ENCODE data around the gene MRPL28. TPM values are rescaled to one million over a fixed set of nuclear protein-coding genes. Genes with fewer than 3 reads are reported as not detected.

MRPL28 gene
- polyA plus RNA-seq, 1 of the 3 experiments (the other 2 are of a cell fraction): 320 TPM

- no peak for TF ChIP-seq REST (IDR thresholded peaks at IDR 0.05; ENCODE audit: low read depth, low read length)
Observed at GRCh38 chr16:354291-354881, 16.0 kb downstream of the MRPL28 start (continued).

GRCh38 chr16:353404-354290 is 16.7 kb downstream of the MRPL28 start:
- CTCF ChIA-PET: interaction anchor here (0.6 to 3.9 kb wide), 9 partner anchors 9 to 247 kb away, joined by 3 to 21 read pairs (median 4); partner anchors contain the start of genes FAM234A and HBQ1
- H3K27me3 ChIP-seq (ENCODE audit: insufficient read depth): no peaks in the 10 kb centered on the region
- H3K79me2 ChIP-seq (ENCODE audit: insufficient read depth): peaks cover 33% of the 10 kb centered on the region
- H3K9ac ChIP-seq: peak overlapping the region; percentile 36; the same call in 1 of the 2 replicates
- H3K9me3 ChIP-seq: no peaks in the 10 kb centered on the region
- POLR2A ChIA-PET: interaction anchor here (1.6 kb wide), 1 partner anchor 8 kb away, joined by 3 read pairs; no protein-coding TSS in a partner anchor
- no peaks in the 10 kb centered on the region for H3K9me2 ChIP-seq
- H3K36me3 ChIP-seq (replicated peaks in 1 of 2; ENCODE audit: control insufficient read depth in 1 of 2, insufficient read depth in 2 of 2, low read length in 1 of 2): peaks cover 4 to 7% of the 10 kb centered on the region in 2 experiments
- peaks cover 0 to 4% of the 10 kb centered on the region in 2 experiments; a peak in 2 of 4 replicates for H3K4me1 ChIP-seq (ENCODE audit: control insufficient read depth in 1 of 2, insufficient read depth in 2 of 2, low read depth in 1 of 2, low read length in 1 of 2)
- peaks cover 22% of the 10 kb centered on the region for H4K20me1 ChIP-seq (ENCODE audit: insufficient read depth)
- no peak overlapping the region; a peak in 1 of 4 replicates for H3K27ac ChIP-seq (ENCODE audit: low read depth in 2 of 2, low read length in 1 of 2)
- peak overlapping the region; percentile 39 to 46; a peak in 3 of 4 replicates for H3K4me3 ChIP-seq (ENCODE audit: low read depth in 2 of 2, low read length in 1 of 2)
- 0 out of 2 replicates have a peak overlapping the region, but pooled peaks have one; percentile 41 for H2AFZ ChIP-seq (ENCODE audit: low read depth)
- 60% methylated on average over 8 of the region's 25 CpGs for WGBS (ENCODE audit: low lambda C conversion rate)
- no peaks in the 10 kb centered on the region for H3F3A ChIP-seq (replicated peaks; ENCODE audit: insufficient read depth)
- no peak for DNase-seq
- H3K4me2 ChIP-seq: peak overlapping the region; percentile 71; the same call in 1 of the 2 replicates
- TF ChIP-seq RFX5 (IDR thresholded peaks at IDR 0.05; ENCODE audit: low read length) (no peak), MXI1 (IDR thresholded peaks at IDR 0.05; ENCODE audit: low read depth, low read length) (no peak), SIN3A (IDR thresholded peaks at IDR 0.05; ENCODE audit: borderline replicate concordance, low read depth, low read length) (no peak), FOXJ3 (CRISPR knock-in tag; IDR thresholded peaks at IDR 0.05) (no peak), PBX3 (IDR thresholded peaks at IDR 0.05) (no peak), SMC3 (IDR thresholded peaks at IDR 0.05; ENCODE audit: low read depth, low read length) (no peak), USF1 (IDR thresholded peaks at IDR 0.05; ENCODE audit: borderline replicate concordance, low read depth) (no peak), REST (IDR thresholded peaks at IDR 0.05; ENCODE audit: low read depth, low read length) (no peak), TAF1 (IDR thresholded peaks at IDR 0.05; ENCODE audit: borderline replicate concordance, low read depth, low read length) (no peak), NRF1 (IDR thresholded peaks at IDR 0.05; ENCODE audit: low read depth, low read length) (no peak), JUND (IDR thresholded peaks at IDR 0.05) (no peak), RAD21 (IDR thresholded peaks at IDR 0.05; ENCODE audit: low read length) (no peak)

All from SK-N-SH (cell line).